Measurements from ENCODE around the gene RTCB. TPM values are rescaled to one million over a fixed set of nuclear protein-coding genes. Genes with fewer than 3 reads are reported as not detected.

RTCB gene
- total RNA-seq, 4 donors from 2014 or later = 45.2 to 95.1 (median 62.1) TPM

- no peak for TF ChIP-seq CTCF (IDR thresholded peaks at IDR 0.05; ENCODE audit: low read depth)
These were observed 58.2 kb downstream of the RTCB start for GRCh38 chr22:32353840-32354239.

- no peak for TF ChIP-seq CTCF (IDR thresholded peaks at IDR 0.05; ENCODE audit: low read depth)
These were observed 58.8 kb downstream of the RTCB start for GRCh38 chr22:32353292-32353691.

GRCh38 chr22:32352681-32353080, 59.4 kb downstream of the RTCB start:
- TF ChIP-seq CTCF (IDR thresholded peaks at IDR 0.05; ENCODE audit: low read depth) = no peak

GRCh38 chr22:32348031-32348611, 63.9 kb downstream of the RTCB start:
- TF ChIP-seq CTCF (IDR thresholded peaks at IDR 0.05; ENCODE audit: low read depth) = no peak

GRCh38 chr22:32343941-32344340, 68.1 kb downstream of the RTCB start:
- TF ChIP-seq CTCF (IDR thresholded peaks at IDR 0.05; ENCODE audit: low read depth) = no peak

GRCh38 chr22:32342977-32343376, 69.1 kb downstream of the RTCB start:
- no peak for TF ChIP-seq CTCF (IDR thresholded peaks at IDR 0.05; ENCODE audit: low read depth)

- TF ChIP-seq CTCF (IDR thresholded peaks at IDR 0.05; ENCODE audit: low read depth) = no peak
These were observed 70.8 kb downstream of the RTCB start for GRCh38 chr22:32341122-32341740.
